ENCODE data around the gene ARMC12.

ARMC12 gene

GRCh38 chr6:35731736-35732532, 4.9 kb upstream of the ARMC12 start:
- TF ChIP-seq CREB1 (IDR thresholded peaks at IDR 0.05; ENCODE audit: low read depth) (no peak), TAF1 (IDR thresholded peaks at IDR 0.05; ENCODE audit: low read depth) (peak; percentile 27; the same call in 1 of the 2 replicates), MAX (IDR thresholded peaks at IDR 0.05) (no peak), TEAD4 (IDR thresholded peaks at IDR 0.05) (no peak), YY1 (IDR thresholded peaks at IDR 0.05; ENCODE audit: low read depth) (no peak), ZBTB7A (IDR thresholded peaks at IDR 0.05; ENCODE audit: low read depth) (peak; percentile 96; the same call in 1 of the 2 replicates), REST (IDR thresholded peaks at IDR 0.05; ENCODE audit: low read depth) (no peak), RAD21 (IDR thresholded peaks at IDR 0.05; ENCODE audit: low read depth) (no peak), EGR1 (IDR thresholded peaks at IDR 0.05) (peak; percentile 94), NFIC (IDR thresholded peaks at IDR 0.05) (no peak), CEBPB (IDR thresholded peaks at IDR 0.05) (no peak), USF1 (IDR thresholded peaks at IDR 0.05) (no peak), TCF12 (IDR thresholded peaks at IDR 0.05; ENCODE audit: low read depth) (peak; percentile 58; the same call in 1 of the 2 replicates)

- no peak for TF ChIP-seq TEAD4 (IDR thresholded peaks at IDR 0.05)
- TF ChIP-seq TAF1 (IDR thresholded peaks at IDR 0.05; ENCODE audit: low read depth), result no peak
- no peak for TF ChIP-seq CEBPB (IDR thresholded peaks at IDR 0.05)
- TF ChIP-seq MAX (IDR thresholded peaks at IDR 0.05), result no peak
- TF ChIP-seq NFIC (IDR thresholded peaks at IDR 0.05), result no peak
Measured at GRCh38 chr6:35733633-35734032, 3.2 kb upstream of the ARMC12 start.

GRCh38 chr6:35735452-35735851, 1.4 kb upstream of the ARMC12 start:
- TF ChIP-seq MAX (IDR thresholded peaks at IDR 0.05) (no peak), REST (IDR thresholded peaks at IDR 0.05; ENCODE audit: low read depth) (no peak), USF1 (IDR thresholded peaks at IDR 0.05) (no peak), NFIC (IDR thresholded peaks at IDR 0.05) (no peak), EGR1 (IDR thresholded peaks at IDR 0.05) (no peak), FOXM1 (IDR thresholded peaks at IDR 0.05; ENCODE audit: borderline replicate concordance, low read depth) (no peak), CEBPB (IDR thresholded peaks at IDR 0.05) (no peak), ZBTB7A (IDR thresholded peaks at IDR 0.05; ENCODE audit: low read depth) (no peak), CREB1 (IDR thresholded peaks at IDR 0.05; ENCODE audit: low read depth) (no peak), YY1 (IDR thresholded peaks at IDR 0.05; ENCODE audit: low read depth) (no peak), TEAD4 (IDR thresholded peaks at IDR 0.05) (no peak), TAF1 (IDR thresholded peaks at IDR 0.05; ENCODE audit: low read depth) (no peak), TCF12 (IDR thresholded peaks at IDR 0.05; ENCODE audit: low read depth) (no peak), RAD21 (IDR thresholded peaks at IDR 0.05; ENCODE audit: low read depth) (no peak), EP300 (IDR thresholded peaks at IDR 0.05; ENCODE audit: borderline replicate concordance) (no peak)

GRCh38 chr6:35736253-35736894, 458 bp upstream of the ARMC12 start:
- TF ChIP-seq RAD21 (IDR thresholded peaks at IDR 0.05; ENCODE audit: low read depth), result peak; percentile 94
- TF ChIP-seq EGR1 (IDR thresholded peaks at IDR 0.05), result no peak

GRCh38 chr6:35737413-35738211, 780 bp downstream of the ARMC12 start:
- TF ChIP-seq EGR1 (IDR thresholded peaks at IDR 0.05) (no peak), RAD21 (IDR thresholded peaks at IDR 0.05; ENCODE audit: low read depth) (peak; percentile 79), CEBPB (IDR thresholded peaks at IDR 0.05) (peak; percentile 88)

Measured in Ishikawa (cell line).